GM18520 (cell line): Measurements from ENCODE around the gene TPD52L1.
"Not testable (repeated sequence)": the region's sequence is repeated elsewhere in the genome, so short reads cannot be mapped to it uniquely, and the experiment has no call there.

Source experiments
- ATAC-seq: cut with Tn5 transposase; IDR thresholded peaks from one replicate; pipeline ENCODE4 v1.9.1; 2021; ENCODE audit not compliant: unreplicated experiment

The TPD52L1 gene

DNA sequence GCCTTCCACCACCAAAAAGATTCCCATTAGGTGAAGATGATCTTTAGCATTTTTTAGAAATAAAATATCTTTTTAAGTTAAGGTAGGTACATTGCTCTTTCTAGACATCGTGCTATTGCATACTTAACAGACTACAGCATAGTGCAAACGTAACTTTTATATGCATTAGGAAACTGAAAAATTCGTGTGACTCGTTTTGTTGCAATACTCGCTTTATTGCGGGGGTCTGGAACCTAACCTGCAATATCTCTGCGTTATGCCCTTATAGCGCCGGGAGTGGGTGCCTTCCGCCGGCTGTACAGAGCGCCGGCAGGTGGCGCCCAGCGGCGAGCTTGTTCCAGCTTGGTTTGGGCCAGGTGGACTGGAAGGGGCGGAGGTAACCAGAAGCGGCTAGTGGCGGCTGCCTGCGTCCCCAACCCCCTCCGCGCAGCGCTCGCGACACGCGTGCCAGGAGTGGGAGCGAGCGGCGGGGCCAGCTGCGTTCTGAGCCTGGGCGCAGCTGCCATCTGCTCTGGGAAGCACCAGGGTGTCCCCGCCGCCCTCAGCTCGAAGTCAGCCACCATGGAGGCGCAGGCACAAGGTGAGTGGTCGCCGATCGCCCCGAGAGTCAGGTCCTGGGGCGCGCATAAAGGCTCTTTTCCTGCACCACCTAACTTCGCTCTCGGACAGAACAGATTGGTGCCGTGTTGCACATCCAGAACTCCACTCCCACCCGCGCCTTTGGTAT is at the start of gene TPD52L1:
Gene TPD52L1, plus strand, starts transcription at position 383 of the 727 bp plus-strand sequence. Its CDS starts 179 bp downstream, at position 562.
- peak; percentile 88 for ATAC-seq

DNA sequence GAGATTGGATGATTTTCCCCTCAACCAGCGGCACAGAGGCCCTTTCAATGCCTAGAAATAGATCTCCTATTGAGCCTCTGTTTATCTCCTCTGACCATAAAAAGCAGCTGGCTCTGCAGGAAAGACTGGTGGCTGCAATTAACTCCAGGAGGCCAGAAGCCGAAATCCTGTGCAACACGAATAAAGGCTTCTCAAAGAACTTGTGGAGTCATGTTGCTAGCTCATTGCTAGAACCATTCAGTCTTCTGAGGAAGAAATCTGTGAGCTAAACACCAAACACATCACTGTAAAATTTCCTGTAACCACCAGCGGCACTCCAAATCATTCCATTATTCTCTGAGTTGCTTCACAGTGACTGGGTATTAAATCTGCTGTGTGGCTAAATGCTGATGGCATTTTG is 49.1 kb upstream of the TPD52L1 start:
- no peak for ATAC-seq

DNA sequence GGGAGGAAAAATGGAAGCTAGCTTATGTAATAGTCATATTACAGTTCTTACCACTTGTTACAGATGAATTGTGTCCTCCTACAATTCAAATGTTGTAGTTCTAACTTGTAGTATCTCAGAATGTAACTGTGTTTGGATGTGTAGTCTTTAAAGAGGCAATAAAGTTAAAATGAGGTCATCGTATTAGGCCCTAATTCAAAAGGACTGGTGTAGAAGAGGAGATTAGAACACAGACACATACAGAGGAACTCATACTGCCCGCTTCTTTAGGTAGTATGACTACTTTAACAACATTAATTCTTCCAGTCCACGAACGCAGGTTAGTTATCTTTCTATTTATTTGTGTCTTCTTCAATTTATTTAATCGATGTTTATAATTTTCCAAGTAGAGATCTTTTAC is 46.5 kb upstream of the TPD52L1 start:
- no peak for ATAC-seq

GRCh38 chr6:125107896-125108295 is 45.7 kb upstream of the TPD52L1 start:
- no peak for ATAC-seq

DNA sequence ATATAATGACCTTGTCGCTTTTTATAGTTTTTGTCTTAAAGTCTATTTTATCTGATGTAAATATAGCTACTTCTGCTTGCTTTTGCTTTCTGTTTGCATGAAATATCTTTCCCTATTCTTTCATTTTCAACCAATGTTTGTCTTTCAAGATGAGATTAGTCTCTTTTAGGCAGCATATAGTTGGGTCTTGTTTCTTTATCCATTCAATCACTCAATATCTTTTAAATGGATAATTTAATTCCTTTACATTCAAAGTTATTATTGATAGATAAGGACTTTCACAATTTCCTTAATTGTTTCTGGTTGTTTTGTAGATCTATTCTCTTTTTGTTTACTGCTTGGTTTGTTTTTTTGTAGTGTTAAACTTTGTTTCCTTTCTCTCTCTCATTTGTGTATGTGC is 43.5 kb upstream of the TPD52L1 start:
- ATAC-seq = no peak

GRCh38 chr6:125111219-125111983 is 42.2 kb upstream of the TPD52L1 start:
- no peak for ATAC-seq

DNA sequence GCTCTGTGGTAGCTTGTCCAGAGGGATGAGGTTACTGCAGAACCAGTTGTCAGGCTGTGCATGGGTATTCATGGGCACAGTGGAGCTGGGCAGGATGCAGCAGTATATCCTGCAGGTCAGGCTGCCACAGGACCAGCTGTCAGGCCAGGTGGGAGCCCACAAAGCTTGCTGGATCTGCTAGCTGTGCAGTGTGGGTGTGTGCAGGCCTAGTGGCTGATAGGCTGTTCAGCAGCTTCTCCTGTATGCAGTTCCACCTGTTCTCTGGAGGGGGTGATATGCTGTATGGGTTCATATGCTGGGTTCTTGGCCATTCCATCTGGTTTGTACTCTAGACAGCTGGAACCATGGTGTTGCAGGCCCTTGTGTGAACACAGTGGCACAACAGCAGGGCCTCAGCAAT is 40.6 kb upstream of the TPD52L1 start:
- ATAC-seq = no peak

- no peak for ATAC-seq
Measured at GRCh38 chr6:125114248-125114858, 39.2 kb upstream of the TPD52L1 start.

DNA sequence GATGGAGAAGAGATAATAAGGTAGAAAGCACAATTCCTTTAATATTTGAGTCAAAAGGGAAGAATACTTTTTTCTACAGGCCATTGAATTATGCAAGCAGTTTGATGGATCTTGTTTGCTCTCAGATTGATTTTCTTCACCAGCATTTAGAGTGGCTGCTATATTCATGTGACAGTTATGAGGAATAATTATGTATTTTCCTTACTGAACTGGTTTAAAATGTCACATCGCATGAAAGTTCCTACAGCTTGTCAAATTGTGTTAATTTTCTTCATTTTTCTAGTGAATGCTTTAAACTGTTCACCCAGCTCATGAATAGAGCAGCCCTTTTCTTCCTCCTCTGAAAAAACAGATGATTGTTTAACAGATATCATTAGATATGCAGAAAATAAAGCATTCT is 37.4 kb upstream of the TPD52L1 start:
- ATAC-seq = no peak

DNA sequence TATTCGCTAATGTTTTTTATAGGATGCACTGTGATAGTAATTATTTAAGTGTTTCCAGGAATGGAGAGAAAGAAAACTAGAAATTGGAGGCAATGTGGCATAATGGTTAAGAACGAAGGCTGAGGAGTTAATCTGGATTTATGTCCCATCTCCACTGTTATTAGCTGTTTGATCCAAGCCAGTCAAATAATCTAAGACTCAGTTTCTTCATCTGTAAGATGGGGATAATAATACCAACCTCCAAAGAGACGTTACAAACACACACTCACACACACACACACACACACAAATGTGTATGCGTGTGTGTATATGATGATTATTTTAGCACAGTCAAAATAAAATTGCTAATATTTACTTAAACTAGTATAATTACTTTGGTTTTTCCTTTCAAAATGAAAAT is 36.9 kb upstream of the TPD52L1 start:
- no peak for ATAC-seq

DNA sequence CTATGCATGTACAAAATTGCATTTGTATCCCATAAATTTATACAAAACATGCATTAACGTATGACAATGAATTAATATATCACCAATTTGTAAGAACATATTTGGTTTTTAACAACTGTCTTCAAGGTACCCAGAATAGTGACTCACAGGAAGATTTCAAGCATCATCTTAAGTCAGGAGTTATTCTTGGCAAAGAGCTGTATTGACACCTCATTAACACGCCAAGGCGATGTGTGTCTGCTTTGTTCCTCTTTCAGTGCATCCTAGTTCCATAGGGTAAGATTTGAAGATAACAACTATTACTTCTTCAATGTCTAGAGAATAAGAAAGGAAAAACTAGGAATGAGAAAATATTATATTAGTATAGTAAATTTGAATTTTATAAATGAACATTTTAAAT is 35.8 kb upstream of the TPD52L1 start:
- no peak for ATAC-seq

DNA sequence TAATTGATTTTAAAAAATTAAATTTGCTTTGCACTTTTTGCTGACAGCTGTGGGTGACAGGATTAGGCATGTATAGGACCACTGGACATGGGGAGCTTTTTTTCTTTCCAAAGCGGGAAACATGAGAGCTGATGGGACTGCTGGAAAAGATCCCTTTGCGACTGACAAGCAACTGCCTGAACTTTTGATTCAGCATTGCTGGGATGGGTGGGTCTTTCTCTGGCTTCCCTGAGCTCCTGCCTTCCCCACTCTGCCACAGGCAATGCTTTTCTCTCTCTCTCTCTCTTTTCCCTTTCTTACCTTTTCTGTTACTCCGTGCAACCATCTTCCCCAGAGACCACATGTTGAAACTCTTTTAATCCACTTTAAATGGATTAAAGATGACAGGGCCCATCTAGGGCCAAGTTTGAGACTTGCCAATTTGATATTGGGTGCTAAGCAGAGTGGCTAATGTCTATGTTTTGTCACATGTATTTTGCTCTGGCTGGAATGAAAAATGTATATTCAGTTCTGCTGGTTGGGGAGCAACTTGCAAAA is 33.5 kb upstream of the TPD52L1 start:
- no peak for ATAC-seq

- ATAC-seq = no peak
Measured at GRCh38 chr6:125121894-125122293, 31.7 kb upstream of the TPD52L1 start.

DNA sequence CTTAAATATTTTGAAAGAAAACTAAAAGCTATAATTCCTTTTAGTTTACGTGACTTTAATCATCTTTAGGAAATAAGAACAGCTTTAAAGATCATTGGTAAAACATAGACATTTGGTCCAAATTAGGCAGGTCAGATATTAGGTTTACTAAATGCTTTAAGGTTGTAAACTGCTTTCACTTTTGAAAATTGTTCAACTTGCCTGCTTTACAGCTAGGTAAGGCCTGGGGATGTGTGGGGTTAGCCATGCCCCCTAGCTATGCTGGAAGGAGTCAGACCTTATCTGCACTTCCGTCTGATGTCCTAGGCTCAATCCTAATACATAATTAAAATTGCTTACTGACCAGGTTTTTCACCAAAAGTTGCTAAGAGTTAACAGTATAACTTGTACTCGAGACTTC is 30.5 kb upstream of the TPD52L1 start:
- no peak for ATAC-seq

GRCh38 chr6:125123468-125124048 is 30.0 kb upstream of the TPD52L1 start:
- no peak for ATAC-seq

- ATAC-seq = no peak
Measured at GRCh38 chr6:125124049-125124669, 29.4 kb upstream of the TPD52L1 start.

- ATAC-seq = not testable (repeated sequence)
Measured at GRCh38 chr6:125125856-125126255, 27.7 kb upstream of the TPD52L1 start.

- no peak for ATAC-seq
Measured at GRCh38 chr6:125129354-125129753, 24.2 kb upstream of the TPD52L1 start.

DNA sequence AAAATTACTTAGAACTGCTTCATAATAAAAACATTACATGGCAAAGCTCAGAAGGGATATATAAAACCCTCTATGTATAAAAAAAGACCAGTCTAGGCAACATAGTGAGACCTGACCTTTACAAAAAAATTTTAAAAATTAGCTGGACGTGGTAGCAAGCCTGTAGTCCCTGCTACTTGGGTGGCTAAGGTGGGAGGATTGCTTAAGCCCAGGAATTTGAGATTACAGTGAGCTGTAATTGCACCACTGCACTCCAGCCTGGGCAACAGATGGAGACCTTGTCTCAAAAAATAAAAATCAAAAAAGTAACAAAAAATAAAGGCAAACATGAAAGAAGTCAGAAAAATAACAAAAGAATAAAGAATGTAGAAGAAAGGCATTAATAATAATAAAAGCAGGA is 21.5 kb upstream of the TPD52L1 start:
- no peak for ATAC-seq

DNA sequence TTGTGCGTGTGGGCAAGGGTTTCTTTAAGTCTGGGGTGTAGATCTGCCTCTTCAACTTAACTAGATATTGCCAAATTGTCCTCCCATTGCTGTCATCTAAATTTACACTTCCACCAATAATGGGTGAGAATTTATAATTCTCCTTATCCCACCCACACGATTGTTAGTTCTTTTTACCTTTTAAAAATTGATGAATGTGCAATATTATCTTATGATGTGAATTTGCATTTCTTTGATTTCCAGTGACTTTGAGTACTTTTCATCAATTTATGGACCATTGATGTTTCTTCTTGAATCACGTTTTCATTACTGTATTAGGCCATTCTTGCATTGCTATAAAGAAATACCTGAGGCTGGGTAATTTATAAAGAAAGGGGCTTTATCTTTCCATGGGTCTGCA is 17.2 kb upstream of the TPD52L1 start:
- no peak for ATAC-seq

DNA sequence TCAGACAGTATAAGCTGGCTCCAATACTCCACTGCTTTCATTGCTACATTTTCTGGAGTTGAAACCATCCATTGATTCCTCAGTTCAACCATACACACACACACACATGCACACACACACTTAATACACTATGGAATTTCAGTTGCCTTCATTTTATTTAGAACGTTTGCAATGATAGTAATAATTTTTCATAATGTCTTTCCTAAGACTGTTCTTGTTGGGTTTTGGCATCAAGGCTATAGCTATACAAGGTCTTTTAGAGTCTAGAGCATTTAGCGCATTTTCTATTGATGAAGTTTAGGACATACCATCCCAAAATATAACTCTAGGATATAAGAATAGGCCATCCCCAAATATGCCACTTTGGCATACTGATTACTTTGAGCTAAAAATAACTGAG is 15.5 kb upstream of the TPD52L1 start:
- no peak for ATAC-seq
